Stromal cell of bone marrow (primary cell): ENCODE results near the gene DRD1.
"Not testable (repeated sequence)": the region's sequence is repeated elsewhere in the genome, so short reads cannot be mapped to it uniquely, and the experiment has no call there.

Experiments
- DNase-seq: peaks from one replicate; pipeline ENCODE4 v3.0.0-alpha.2; 2012; ENCODE audit warnings: low read depth

DRD1 gene

GRCh38 chr5:175467983-175468690 is 24.2 kb upstream of the DRD1 start:
- no peak for DNase-seq

DNA sequence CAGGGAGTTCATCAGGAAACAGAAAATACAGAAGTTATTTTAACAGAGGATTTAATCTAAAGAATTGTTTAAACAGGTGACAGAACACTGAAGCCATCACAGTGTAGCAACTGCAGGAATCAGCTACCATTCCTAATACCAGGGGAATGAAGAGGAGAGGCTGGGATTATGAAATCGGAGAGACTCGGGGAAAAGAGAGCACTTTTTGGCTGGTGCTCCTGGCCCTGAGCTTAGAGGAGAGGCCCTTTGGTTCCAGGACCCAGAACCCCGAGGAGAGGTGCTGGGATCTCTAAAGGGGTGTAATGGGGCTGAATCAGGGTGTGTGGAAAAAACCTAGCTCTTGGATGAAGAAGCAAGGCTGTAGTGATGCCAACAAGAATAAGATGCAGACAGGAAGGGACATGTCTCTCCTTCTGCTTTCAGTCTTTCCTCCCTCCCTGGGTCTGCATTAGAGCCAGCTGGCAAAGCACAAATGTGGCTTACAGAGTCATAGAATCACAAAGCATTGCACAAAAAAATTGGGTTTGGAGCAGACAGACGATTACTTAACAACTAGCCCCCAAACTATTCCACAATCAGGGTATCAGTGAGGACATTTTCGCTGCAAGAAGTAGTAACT is 22.8 kb upstream of the DRD1 start:
- peak; percentile 54 for DNase-seq

GRCh38 chr5:175465282-175465681 is 21.3 kb upstream of the DRD1 start:
- no peak for DNase-seq

GRCh38 chr5:175464942-175465233 is 20.9 kb upstream of the DRD1 start:
- DNase-seq = no peak

GRCh38 chr5:175464074-175464941 is 20.3 kb upstream of the DRD1 start:
- no peak for DNase-seq

GRCh38 chr5:175463641-175464040 is 19.7 kb upstream of the DRD1 start:
- DNase-seq = no peak

GRCh38 chr5:175461370-175461769 is 17.4 kb upstream of the DRD1 start:
- DNase-seq = no peak

- no peak for DNase-seq
Observed at GRCh38 chr5:175460552-175460951, 16.6 kb upstream of the DRD1 start.

DNA sequence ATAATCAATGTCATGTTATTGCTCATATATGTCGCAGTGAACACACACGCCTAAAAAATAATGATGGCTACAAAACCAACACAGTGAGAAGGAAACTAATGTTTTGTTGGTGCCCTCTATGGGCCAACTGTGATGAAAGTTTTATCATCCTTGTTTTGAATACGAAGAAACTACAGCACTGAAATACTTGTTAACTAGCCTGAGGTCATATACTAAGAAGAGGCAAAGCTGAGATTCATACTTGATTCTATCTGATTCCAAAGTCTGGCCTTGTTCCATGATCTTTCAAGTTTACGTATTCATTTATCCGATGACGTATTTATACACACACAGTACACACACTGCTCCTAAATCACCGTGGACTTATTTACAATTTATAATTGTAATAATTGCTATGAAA is 16.1 kb upstream of the DRD1 start:
- no peak for DNase-seq

- DNase-seq = no peak
Observed at GRCh38 chr5:175457466-175457865, 13.5 kb upstream of the DRD1 start.

GRCh38 chr5:175456105-175456742 is 12.2 kb upstream of the DRD1 start:
- DNase-seq = no peak

DNA sequence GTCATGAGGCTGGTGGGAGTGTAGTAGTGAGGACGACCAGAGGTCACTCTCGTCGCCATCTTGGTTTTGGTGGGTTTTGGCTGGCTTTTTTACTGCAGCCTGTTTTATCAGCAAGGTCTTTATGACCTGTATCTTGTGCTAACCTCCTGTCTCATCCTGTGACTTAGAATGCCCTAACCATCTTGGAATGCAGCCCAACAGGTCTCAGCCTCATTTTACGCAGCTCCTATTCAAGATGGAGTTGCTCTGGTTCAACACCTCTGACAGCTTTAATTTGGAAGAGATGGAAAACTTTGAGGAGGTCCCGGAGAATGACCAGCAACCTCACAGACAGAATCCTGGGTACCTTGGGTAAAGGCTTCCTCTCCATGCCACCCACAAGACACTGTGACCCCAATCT is 10.4 kb upstream of the DRD1 start:
- DNase-seq = not testable (repeated sequence)

GRCh38 chr5:175452166-175452565 is 8.2 kb upstream of the DRD1 start:
- DNase-seq = no peak

DNA sequence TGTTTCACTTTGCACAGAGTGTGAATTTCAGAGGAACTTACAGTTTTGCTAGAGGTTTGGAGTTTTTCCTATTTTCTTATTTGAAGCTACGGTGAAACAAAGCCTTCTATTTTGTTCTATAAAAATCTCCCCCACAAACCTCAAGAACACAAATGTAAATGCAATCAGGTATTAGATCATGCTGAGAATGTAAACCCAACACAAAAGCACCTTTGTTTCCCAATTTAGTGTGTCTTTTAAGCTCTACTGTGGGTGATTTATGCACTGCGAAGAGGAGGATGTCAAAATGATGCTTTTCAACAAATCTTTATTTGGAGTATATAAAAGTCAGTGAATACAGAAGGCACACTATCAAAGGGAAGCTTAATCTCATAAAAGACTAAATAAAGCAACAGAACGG is 4.3 kb upstream of the DRD1 start:
- no peak for DNase-seq

- DNase-seq = no peak
Observed at GRCh38 chr5:175447571-175447970, 3.6 kb upstream of the DRD1 start.

DNA sequence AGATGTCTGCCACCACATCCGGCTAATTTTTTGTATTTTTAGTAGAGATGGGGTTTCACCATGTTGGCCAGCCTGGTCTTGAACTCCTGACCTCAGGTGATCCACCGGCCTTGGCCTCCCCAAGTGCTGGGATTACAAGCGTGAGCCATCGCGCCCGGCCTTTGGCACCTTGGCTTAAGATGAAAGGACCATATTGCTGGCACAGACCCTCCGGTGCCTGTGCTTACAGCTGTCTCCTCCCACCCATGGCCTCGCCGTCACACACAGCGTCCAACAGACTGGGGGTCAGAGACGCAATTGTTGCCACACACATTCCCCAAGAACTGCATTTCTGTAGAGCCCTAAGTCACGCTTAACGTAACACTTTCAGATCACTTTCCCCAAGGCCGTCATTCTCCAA is 2.4 kb upstream of the DRD1 start:
- DNase-seq = not testable (repeated sequence)

DNA sequence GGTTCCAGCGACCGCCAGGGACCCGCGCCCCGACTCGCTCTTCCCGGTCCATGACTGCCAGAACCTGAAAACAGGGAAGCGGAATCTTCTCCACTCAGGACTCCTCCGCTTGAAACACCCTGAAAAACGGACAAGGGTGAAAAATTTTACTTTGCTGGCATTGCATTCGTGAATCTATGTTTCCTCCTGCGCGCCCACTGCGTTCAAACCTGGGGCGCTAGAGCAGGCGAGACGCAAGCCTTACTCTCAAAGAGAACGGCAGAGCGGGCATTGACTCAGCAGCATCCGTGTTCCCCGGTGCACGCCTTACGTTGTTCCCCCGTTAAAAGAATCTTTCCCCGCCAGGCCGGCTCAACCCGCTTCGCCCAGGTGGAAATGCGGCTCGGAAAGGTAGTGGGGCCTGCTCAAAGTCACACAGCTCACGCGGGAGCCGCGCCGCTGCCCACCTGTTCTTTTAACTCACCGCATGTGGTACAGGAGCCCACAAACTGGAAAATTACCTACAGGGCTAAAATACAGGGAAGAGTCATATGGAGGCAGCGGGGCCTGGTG is 999 bp upstream of the DRD1 start:
- DNase-seq = no peak

DNA sequence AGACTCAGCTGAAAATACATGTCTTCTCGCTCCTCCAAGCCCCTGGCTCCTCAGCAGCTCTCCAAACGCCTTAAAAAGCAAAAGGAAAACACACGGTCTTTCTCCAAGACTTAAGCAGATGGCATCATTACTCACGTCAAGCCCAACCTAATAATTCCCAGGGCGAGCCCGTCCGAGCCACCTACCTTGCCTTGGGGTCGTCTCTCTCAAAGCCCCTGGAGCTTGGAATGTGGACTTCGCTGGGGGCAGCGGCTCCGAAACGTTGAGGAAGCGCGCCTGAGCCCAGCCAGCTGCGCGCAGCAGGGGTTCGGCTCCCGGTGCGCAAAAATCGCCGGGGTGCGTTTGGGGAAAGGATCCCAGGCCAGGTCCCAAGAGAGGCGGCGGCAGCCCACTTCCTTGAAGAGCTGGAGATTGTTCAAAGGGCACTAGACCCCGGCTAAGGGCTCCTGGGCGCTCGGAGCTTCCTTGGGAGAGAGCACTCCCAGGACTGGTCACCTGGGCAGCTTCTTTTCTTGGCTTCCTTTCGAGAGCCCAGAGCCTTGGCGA is 395 bp downstream of the DRD1 start:
- DNase-seq = no peak

DNA sequence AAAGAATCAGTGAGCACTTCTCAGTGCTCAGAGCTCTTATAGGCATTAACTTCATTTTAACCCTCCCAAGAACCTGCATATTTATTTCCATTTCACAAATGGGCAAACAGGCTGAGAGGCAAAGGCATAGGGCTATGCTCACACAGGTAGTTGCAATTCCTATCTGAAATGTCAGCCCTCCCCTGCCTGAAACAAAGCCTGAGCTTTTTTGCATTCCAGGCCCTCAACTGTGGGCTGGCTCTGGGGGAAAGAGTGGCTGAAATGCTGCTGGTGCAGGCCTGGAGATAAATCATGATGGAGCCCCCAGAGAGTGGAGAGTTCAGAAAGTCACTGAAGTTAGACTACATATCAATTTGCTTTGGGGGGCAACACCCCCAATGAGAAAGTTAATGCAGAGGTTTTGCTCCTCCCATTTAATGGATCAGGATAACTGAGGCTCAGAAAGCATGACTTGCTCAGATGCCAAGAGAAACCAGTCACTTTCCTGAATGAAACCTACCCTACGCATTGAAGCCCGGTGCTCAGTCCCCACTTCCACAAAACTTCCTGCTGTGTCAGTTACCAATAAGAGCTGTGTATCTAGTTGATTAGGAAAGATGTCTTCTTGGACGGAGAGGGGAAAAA is 5.6 kb downstream of the DRD1 start:
- DNase-seq = no peak

DNA sequence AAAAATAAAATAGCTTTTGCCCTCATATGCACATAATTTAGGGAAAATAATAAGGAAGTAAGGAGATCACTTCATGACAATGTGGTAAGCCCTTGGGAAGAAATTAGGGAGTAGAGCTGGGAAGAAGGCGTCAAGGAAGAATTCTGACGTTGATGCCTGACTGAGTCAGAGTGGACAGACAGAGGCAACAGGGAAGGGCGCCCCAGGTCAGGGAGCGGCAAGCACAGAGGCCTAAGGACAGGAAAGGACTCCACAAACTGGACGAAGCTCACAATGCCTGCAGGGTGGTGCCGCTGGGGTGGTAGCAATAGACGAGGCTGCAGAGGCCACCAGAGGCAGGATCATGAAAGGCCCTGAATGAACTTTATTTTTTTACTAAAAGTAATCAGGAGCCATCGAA is 7.6 kb downstream of the DRD1 start:
- DNase-seq = no peak

GRCh38 chr5:175434800-175435199 is 9.2 kb downstream of the DRD1 start:
- DNase-seq = no peak

DNA sequence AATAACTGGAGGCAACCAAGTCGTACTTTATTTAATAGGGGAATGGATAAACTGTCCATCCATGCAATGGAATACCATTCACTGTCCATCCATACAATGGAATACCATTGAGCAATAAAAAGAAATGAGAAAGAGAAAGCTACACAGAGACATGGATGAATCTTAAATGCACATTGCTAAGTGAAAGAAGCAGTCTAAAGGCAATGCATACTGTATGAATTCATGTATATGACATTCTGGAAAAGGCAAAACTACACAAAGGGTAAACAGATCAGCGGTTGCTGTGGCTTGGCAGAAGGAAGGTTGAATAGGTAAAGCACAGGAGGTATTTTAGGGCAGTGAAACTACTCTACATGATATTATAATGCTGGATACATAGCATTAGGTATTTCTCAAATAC is 16.2 kb downstream of the DRD1 start:
- DNase-seq = no peak
